Measurements from ENCODE around the gene GNS. TPM values are rescaled to one million over a fixed set of nuclear protein-coding genes. Genes with fewer than 3 reads are reported as not detected.

Gene GNS
- polyA plus RNA-seq (2011; rRNA removed) (109 and 136 TPM in 2 replicates), polyA plus RNA-seq (2017; fragmentation: RNase III; extraction: RNeasy Plus Mini Kit Qiagen cat#74134 plus additional on column Dnase treatment) (50.6 to 57.5 TPM (median 54.3 TPM) in 3 replicates), polyA minus RNA-seq (2011; rRNA and poly(A)+ RNA removed) (184 and 203 TPM in 2 replicates)
- polyA plus RNA-seq (2012; cell fraction: cytosol; rRNA removed), result 17.6 and 22.2 TPM in 2 replicates
- 24.0 and 36.5 TPM in 2 replicates for polyA plus RNA-seq (2012; cell fraction: nucleus; rRNA removed)

DNA sequence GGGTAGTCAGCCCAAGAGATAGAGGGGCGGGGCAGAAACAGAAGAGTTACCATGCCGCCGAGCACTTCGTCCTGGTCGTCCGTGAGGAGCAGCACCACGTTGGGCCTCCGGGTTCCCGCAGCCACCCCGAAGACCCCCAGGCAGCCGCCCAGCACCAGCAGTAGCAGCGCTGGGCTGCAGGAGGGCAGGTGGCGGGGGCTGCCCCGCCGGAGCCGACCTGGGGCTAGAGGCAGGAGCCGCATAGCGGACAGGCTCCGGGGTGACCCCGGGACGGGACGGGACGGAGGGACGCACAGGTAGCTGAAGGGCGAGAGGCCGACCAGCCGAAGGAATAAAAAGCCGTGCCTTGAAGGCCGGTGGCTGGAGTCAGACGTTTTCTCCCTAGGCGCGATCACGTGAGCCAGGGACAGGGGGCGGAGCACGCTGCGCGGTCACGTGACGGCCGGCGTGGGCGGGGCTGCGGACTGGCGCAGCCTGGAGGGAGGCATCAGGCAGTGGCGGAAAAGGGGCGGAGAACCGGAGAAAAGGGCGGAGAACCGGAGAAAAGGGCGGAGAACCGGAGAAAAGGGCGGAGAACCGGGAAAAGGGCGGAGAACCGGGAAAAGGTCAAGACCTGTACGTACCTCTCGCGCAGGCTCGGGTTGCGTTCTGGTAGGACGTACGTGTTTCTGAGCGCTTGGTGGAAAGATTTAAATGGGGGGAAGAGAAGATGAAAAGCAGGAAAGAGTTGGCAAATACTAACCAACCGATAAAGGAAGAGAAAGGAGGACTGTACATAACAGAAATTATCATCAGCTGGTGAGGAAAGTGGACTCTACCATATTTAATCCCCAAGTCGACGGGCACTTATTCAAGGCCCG lies at the start of gene GNS:
TSS of gene GNS (minus strand) at position 372 of the 860 bp plus-strand sequence. CDS start at position 242, 130 bp downstream.
- DNase-seq (ENCODE audit: low read depth in 1 of 2, low spot score in 1 of 2) (peak; percentile 94 to 96), FAIRE-seq (peak; percentile 76), ATAC-seq (peak; percentile 89 to 97)
- H3K27ac ChIP-seq, result peak within 1 kb of the TSS; percentile 77 to 92
- WGBS (ENCODE audit: missing lambda C conversion rate), result 1% methylated on average over 55 of the region's 67 CpGs
- H3K4me3 ChIP-seq, result peak within 1 kb of the TSS; percentile 82
- H3K4me1 ChIP-seq, result peaks cover 15% of the 10 kb centered on the region; the same call in 2 of the 3 replicates
- ChIA-PET CTCF (no interaction called here), POLR2A (interaction anchor here (0.5 to 1.0 kb wide), 3 partner anchors 10 to 433 kb away, joined by 3 to 6 read pairs (median 3); no protein-coding TSS in a partner anchor)
- H3K9me3 ChIP-seq, result no peaks in the 10 kb centered on the region
- TF ChIP-seq POLR2A (IDR thresholded peaks at IDR 0.05; ENCODE audit: low read length) (peak; percentile 52), ZSCAN20 (CRISPR knock-in tag; IDR thresholded peaks at IDR 0.05) (no peak), JUNB (IDR thresholded peaks at IDR 0.05) (no peak), HDAC2 (IDR thresholded peaks at IDR 0.05) (0 out of 2 replicates have a peak, but pooled peaks have one; percentile 52), MYC (IDR thresholded peaks at IDR 0.05; ENCODE audit: borderline replicate concordance, low read length) (peak; percentile 48; the same call in 1 of the 2 replicates), JUN (IDR thresholded peaks at IDR 0.05) (peak; percentile 28 to 64; a peak in 3 of 5 replicates), TP53 (CRISPR knock-in tag; IDR thresholded peaks at IDR 0.05) (no peak), NR3C1 (IDR thresholded peaks at IDR 0.05) (no peak), NPAS2 (CRISPR knock-in tag; IDR thresholded peaks at IDR 0.05; ENCODE audit: borderline replicate concordance) (peak; percentile 57; the same call in 1 of the 2 replicates), MAZ (IDR thresholded peaks at IDR 0.05; ENCODE audit: borderline replicate concordance, low read depth, low read length) (0 out of 2 replicates have a peak, but pooled peaks have one; percentile 41), TFCP2L1 (CRISPR knock-in tag; IDR thresholded peaks at IDR 0.05) (no peak), SMC3 (IDR thresholded peaks at IDR 0.05) (no peak), ZC3H11A (IDR thresholded peaks at IDR 0.05) (no peak), BHLHE40 (IDR thresholded peaks at IDR 0.05; ENCODE audit: low read depth, low read length) (peak; percentile 71), SREBF2 (IDR thresholded peaks at IDR 0.05) (no peak), HOXB13 (CRISPR knock-in tag; IDR thresholded peaks at IDR 0.05; ENCODE audit: low read depth) (no peak), EP300 (IDR thresholded peaks at IDR 0.05) (no peak), PHF8 (IDR thresholded peaks at IDR 0.05; ENCODE audit: borderline replicate concordance, low read depth) (peak; percentile 67), GATA3 (IDR thresholded peaks at IDR 0.05; ENCODE audit: borderline replicate concordance) (0 out of 2 replicates have a peak, but pooled peaks have one; percentile 31), KDM5A (IDR thresholded peaks at IDR 0.05) (peak; percentile 85), CHD2 (IDR thresholded peaks at IDR 0.05; ENCODE audit: low read length, partially characterized antibody) (no peak), FOSL2 (IDR thresholded peaks at IDR 0.05) (no peak), FOSL2 (CRISPR knock-in tag; IDR thresholded peaks at IDR 0.05) (peak; percentile 23; the same call in 1 of the 2 replicates), RFX5 (IDR thresholded peaks at IDR 0.05) (no peak), MAFK (IDR thresholded peaks at IDR 0.05; ENCODE audit: partially characterized antibody) (no peak)
- TF ChIP-seq, protein P1, sequence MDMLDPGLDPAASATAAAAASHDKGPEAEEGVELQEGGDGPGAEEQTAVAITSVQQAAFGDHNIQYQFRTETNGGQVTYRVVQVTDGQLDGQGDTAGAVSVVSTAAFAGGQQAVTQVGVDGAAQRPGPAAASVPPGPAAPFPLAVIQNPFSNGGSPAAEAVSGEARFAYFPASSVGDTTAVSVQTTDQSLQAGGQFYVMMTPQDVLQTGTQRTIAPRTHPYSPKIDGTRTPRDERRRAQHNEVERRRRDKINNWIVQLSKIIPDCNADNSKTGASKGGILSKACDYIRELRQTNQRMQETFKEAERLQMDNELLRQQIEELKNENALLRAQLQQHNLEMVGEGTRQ (IDR thresholded peaks at IDR 0.05), result peak; percentile 100
- TF ChIP-seq, protein P2, sequence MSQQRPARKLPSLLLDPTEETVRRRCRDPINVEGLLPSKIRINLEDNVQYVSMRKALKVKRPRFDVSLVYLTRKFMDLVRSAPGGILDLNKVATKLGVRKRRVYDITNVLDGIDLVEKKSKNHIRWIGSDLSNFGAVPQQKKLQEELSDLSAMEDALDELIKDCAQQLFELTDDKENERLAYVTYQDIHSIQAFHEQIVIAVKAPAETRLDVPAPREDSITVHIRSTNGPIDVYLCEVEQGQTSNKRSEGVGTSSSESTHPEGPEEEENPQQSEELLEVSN (IDR thresholded peaks at IDR 0.05; ENCODE audit: borderline replicate concordance, low read depth), result no peak; the same call in 1 of the 2 replicates
- TF ChIP-seq, protein P3, sequence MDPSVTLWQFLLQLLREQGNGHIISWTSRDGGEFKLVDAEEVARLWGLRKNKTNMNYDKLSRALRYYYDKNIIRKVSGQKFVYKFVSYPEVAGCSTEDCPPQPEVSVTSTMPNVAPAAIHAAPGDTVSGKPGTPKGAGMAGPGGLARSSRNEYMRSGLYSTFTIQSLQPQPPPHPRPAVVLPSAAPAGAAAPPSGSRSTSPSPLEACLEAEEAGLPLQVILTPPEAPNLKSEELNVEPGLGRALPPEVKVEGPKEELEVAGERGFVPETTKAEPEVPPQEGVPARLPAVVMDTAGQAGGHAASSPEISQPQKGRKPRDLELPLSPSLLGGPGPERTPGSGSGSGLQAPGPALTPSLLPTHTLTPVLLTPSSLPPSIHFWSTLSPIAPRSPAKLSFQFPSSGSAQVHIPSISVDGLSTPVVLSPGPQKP (IDR thresholded peaks at IDR 0.05; ENCODE audit: low read depth, low read length), result no peak
- TF ChIP-seq, protein P4, sequence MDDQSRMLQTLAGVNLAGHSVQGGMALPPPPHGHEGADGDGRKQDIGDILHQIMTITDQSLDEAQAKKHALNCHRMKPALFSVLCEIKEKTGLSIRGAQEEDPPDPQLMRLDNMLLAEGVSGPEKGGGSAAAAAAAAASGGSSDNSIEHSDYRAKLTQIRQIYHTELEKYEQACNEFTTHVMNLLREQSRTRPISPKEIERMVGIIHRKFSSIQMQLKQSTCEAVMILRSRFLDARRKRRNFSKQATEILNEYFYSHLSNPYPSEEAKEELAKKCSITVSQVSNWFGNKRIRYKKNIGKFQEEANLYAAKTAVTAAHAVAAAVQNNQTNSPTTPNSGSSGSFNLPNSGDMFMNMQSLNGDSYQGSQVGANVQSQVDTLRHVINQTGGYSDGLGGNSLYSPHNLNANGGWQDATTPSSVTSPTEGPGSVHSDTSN (IDR thresholded peaks at IDR 0.05), result no peak
- TF ChIP-seq, protein P5, sequence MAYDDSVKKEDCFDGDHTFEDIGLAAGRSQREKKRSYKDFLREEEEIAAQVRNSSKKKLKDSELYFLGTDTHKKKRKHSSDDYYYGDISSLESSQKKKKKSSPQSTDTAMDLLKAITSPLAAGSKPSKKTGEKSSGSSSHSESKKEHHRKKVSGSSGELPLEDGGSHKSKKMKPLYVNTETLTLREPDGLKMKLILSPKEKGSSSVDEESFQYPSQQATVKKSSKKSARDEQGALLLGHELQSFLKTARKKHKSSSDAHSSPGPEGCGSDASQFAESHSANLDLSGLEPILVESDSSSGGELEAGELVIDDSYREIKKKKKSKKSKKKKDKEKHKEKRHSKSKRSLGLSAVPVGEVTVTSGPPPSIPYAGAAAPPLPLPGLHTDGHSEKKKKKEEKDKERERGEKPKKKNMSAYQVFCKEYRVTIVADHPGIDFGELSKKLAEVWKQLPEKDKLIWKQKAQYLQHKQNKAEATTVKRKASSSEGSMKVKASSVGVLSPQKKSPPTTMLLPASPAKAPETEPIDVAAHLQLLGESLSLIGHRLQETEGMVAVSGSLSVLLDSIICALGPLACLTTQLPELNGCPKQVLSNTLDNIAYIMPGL (CRISPR knock-in tag; IDR thresholded peaks at IDR 0.05; ENCODE audit: borderline replicate concordance), result no peak
- TF ChIP-seq, protein P6, sequence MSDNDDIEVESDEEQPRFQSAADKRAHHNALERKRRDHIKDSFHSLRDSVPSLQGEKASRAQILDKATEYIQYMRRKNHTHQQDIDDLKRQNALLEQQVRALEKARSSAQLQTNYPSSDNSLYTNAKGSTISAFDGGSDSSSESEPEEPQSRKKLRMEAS (IDR thresholded peaks at IDR 0.05), result peak; percentile 88
- TF ChIP-seq, protein P7, sequence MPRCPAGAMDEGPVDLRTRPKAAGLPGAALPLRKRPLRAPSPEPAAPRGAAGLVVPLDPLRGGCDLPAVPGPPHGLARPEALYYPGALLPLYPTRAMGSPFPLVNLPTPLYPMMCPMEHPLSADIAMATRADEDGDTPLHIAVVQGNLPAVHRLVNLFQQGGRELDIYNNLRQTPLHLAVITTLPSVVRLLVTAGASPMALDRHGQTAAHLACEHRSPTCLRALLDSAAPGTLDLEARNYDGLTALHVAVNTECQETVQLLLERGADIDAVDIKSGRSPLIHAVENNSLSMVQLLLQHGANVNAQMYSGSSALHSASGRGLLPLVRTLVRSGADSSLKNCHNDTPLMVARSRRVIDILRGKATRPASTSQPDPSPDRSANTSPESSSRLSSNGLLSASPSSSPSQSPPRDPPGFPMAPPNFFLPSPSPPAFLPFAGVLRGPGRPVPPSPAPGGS (IDR thresholded peaks at IDR 0.05), result 0 out of 3 replicates have a peak, but pooled peaks have one; percentile 35
- peak within 1 kb of the TSS; percentile 91 for H3K4me2 ChIP-seq

Measured in A549 (cell line).